ENCODE data around the gene EFCAB7. TPM values are rescaled to one million over a fixed set of nuclear protein-coding genes. Genes with fewer than 3 reads are reported as not detected.
A peak's percentile ranks its signal among the peaks of the same experiment; 100 is the strongest.

The EFCAB7 gene
- total RNA-seq = 6.6 and 7.5 TPM in 2 replicates
- long read RNA-seq, transcript EFCAB7-201 (14 exons, 2,313 nt) = major isoform, 53 of 73 reads
- long read RNA-seq, partial matches to known transcripts = 7 of 73 reads
- long read RNA-seq, other reads (novel, unspliced or antisense) = 13 of 73 reads

DNA sequence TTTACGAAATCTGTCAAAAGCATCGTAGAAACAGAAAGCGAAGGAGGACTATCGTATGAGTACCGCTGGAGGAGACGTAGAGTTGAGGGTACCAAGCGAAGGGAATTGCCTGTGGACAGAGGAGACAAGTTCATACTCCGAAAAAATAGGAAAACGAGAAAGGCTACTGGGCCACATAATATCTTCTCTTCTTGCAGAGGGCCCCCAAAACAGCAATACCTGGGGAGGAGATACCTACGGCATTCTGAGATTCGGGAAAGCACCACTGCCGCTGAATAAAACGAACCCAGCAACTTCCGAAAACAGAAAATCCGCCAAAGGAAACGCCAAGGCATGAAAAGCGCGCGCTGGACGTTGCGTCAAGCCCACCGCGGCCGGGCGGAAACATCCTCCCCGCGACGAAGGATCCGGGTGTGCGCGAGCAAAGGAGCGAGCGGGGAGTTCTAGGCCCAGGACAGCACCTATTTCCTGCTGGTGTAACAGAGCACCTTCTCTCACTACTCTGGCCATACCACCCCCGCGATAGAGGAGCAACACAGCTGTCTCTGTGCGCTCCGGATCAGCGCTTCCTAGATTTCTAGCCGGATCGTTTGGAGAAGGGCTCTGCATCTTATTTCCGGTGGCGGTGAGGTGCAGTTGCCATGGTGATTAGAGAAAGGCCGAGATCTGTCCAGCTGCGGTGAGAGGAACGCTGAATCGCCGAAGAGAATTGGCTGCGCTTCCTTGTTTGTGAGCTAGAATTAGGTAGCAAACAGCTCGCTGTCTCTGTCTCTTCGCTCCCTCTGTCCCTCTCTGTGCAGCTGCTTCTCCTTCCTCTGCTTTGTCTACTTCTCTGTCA, at the start of gene EFCAB7, which contains the start of gene ITGB3BP:
TSS of gene EFCAB7 (plus strand) at position 635 of the 838 bp plus-strand sequence. CDS start 2,048 bp downstream, outside the sequence.
TSS of gene ITGB3BP (minus strand) at position 335 of the 838 bp plus-strand sequence. CDS start at position 243, 92 bp downstream.
- TF ChIP-seq, protein P1, sequence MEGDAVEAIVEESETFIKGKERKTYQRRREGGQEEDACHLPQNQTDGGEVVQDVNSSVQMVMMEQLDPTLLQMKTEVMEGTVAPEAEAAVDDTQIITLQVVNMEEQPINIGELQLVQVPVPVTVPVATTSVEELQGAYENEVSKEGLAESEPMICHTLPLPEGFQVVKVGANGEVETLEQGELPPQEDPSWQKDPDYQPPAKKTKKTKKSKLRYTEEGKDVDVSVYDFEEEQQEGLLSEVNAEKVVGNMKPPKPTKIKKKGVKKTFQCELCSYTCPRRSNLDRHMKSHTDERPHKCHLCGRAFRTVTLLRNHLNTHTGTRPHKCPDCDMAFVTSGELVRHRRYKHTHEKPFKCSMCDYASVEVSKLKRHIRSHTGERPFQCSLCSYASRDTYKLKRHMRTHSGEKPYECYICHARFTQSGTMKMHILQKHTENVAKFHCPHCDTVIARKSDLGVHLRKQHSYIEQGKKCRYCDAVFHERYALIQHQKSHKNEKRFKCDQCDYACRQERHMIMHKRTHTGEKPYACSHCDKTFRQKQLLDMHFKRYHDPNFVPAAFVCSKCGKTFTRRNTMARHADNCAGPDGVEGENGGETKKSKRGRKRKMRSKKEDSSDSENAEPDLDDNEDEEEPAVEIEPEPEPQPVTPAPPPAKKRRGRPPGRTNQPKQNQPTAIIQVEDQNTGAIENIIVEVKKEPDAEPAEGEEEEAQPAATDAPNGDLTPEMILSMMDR (IDR thresholded peaks at IDR 0.05) = no peak
- Mint-ChIP-seq H3K27me3 (ENCODE audit: unreplicated experiment) (no peaks in the 10 kb centered on the region), H3K4me3 (ENCODE audit: unreplicated experiment) (peak within 1 kb of the TSS; percentile 93), H3K4me1 (ENCODE audit: unreplicated experiment) (peaks cover 16% of the 10 kb centered on the region), H3K27ac (ENCODE audit: unreplicated experiment) (peak within 1 kb of the TSS; percentile 98), H3K9me3 (ENCODE audit: unreplicated experiment) (no peaks in the 10 kb centered on the region), H3K36me3 (ENCODE audit: unreplicated experiment) (peaks cover 4% of the 10 kb centered on the region)
- DNase-seq (ENCODE audit: extremely low spot score, unreplicated experiment) = peak; percentile 93

- Mint-ChIP-seq H3K4me3 (ENCODE audit: unreplicated experiment) (no peak overlapping the region), H3K27ac (ENCODE audit: unreplicated experiment) (no peak overlapping the region), H3K27me3 (ENCODE audit: unreplicated experiment) (no peaks in the 10 kb centered on the region), H3K9me3 (ENCODE audit: unreplicated experiment) (no peaks in the 10 kb centered on the region), H3K36me3 (ENCODE audit: unreplicated experiment) (peaks cover 4% of the 10 kb centered on the region), H3K4me1 (ENCODE audit: unreplicated experiment) (peaks cover 1% of the 10 kb centered on the region)
- DNase-seq (ENCODE audit: extremely low spot score, unreplicated experiment) = no peak
- TF ChIP-seq, protein P1 (IDR thresholded peaks at IDR 0.05) = no peak
Measured at GRCh38 chr1:63475761-63476160, 47.6 kb upstream of the EFCAB7 start.

- peaks cover 4% of the 10 kb centered on the region for H3K36me3 Mint-ChIP-seq (ENCODE audit: unreplicated experiment)
- no peaks in the 10 kb centered on the region for H3K9me3 Mint-ChIP-seq (ENCODE audit: unreplicated experiment)
- no peaks in the 10 kb centered on the region for H3K27me3 Mint-ChIP-seq (ENCODE audit: unreplicated experiment)
- TF ChIP-seq, protein P1 (IDR thresholded peaks at IDR 0.05) = no peak
- no peak overlapping the region for H3K4me3 Mint-ChIP-seq (ENCODE audit: unreplicated experiment)
- DNase-seq (ENCODE audit: extremely low spot score, unreplicated experiment) = no peak
- H3K4me1 Mint-ChIP-seq (ENCODE audit: unreplicated experiment) = peaks cover 1% of the 10 kb centered on the region
- H3K27ac Mint-ChIP-seq (ENCODE audit: unreplicated experiment) = no peak overlapping the region
Measured at GRCh38 chr1:63480057-63480456, 43.3 kb upstream of the EFCAB7 start.

DNA sequence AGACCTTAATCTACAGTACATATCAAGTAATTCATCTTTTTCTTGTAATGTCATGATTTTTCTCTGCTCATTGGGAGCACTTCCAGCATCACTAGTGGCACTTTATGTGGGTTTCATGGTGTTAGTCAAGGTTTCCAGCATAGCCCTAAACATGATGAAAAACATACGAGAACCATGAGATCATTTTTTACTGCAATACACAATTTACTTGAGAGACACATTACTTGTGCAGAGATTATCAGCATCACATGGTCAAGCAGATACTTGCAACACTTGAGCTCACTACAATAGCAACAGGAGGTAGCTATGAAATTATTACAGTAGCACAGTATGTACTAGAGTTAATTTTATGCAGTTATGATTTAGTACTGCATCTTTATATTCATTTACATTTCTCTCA, 36.7 kb upstream of the EFCAB7 start:
- Mint-ChIP-seq H3K4me1 (ENCODE audit: unreplicated experiment) (peaks cover 5% of the 10 kb centered on the region), H3K36me3 (ENCODE audit: unreplicated experiment) (no peaks in the 10 kb centered on the region), H3K9me3 (ENCODE audit: unreplicated experiment) (no peaks in the 10 kb centered on the region)

More for the DNA sequence above, 36.7 kb upstream of the EFCAB7 start:
- no peaks in the 10 kb centered on the region for H3K27me3 Mint-ChIP-seq (ENCODE audit: unreplicated experiment)
- no peak for DNase-seq (ENCODE audit: extremely low spot score, unreplicated experiment)
- H3K4me3 Mint-ChIP-seq (ENCODE audit: unreplicated experiment) = no peak overlapping the region
- H3K27ac Mint-ChIP-seq (ENCODE audit: unreplicated experiment) = no peak overlapping the region
- TF ChIP-seq, protein P1 (IDR thresholded peaks at IDR 0.05) = no peak

Data from osteocyte (in vitro differentiated cells).